ENCODE results near the gene IDE.
"Not testable (repeated sequence)": the region's sequence is repeated elsewhere in the genome, so short reads cannot be mapped to it uniquely, and the experiment has no call there.

IDE gene

DNA sequence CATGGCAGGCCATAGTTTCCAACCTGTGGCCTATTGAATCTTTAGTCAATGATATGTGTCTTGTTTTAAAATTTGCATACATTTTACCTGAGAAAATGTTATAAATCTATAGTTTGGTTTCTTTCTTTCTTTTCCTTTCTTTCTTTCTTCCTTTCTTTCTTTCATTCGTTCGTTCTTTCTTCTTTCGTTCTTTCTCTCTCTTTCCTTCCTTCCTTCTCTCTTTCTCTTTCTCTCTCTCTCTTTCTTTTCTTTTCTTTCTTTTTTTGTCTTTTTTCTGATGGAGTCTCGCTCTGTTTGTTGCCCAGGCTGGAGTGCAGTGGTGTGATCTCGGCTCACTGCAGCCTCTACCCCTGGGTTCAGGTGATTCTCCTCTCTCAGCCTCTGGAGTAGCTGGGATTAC lies 133.3 kb downstream of the IDE start:
- TF ChIP-seq, protein P1, sequence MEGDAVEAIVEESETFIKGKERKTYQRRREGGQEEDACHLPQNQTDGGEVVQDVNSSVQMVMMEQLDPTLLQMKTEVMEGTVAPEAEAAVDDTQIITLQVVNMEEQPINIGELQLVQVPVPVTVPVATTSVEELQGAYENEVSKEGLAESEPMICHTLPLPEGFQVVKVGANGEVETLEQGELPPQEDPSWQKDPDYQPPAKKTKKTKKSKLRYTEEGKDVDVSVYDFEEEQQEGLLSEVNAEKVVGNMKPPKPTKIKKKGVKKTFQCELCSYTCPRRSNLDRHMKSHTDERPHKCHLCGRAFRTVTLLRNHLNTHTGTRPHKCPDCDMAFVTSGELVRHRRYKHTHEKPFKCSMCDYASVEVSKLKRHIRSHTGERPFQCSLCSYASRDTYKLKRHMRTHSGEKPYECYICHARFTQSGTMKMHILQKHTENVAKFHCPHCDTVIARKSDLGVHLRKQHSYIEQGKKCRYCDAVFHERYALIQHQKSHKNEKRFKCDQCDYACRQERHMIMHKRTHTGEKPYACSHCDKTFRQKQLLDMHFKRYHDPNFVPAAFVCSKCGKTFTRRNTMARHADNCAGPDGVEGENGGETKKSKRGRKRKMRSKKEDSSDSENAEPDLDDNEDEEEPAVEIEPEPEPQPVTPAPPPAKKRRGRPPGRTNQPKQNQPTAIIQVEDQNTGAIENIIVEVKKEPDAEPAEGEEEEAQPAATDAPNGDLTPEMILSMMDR (IDR thresholded peaks at IDR 0.05), result no peak
- no peak overlapping the region for H3K4me3 ChIP-seq
- H3K27ac ChIP-seq, result no peak overlapping the region
- no peak for DNase-seq (ENCODE audit: low spot score)

DNA sequence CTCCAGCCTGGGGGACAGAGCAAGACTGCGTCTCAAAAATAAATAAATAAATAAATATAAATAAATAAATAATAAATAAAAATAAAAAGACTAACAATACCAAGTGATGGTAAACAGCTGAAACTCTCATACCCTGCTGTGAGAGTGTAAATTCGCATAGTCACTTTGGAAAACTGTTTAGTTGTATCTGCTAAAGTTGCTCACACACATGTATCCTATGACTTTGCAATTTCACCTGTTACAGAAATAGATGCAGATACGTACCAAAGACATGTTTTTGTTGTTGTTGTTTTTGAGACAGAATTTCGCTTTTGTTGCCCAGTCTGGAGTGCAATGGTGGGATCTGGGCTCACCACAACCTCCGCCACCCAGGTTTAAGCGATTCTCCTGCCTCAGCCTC lies 135.7 kb downstream of the IDE start:
- no peak overlapping the region for H3K27ac ChIP-seq
- no peak for DNase-seq (ENCODE audit: low spot score)
- no peak overlapping the region for H3K4me3 ChIP-seq
- TF ChIP-seq, protein P1 (IDR thresholded peaks at IDR 0.05), result no peak

DNA sequence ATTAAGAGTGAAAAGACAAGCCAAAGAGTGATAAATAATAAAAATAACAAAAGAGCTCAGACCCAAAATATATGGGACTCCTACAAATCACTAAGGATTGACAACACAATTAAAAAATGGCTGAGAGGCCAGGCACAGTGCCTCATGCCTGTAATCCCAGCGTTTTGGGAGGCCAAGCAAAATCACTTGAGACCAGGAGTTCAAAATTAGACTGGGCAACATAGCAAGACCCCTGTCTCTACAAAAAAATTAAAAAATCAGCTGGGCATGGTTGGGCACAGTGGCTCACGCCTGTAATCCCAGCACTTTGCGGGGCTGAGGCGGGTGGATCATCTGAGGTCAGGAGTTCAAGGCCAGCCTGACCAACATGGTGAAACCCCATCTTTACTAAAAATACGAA lies 137.3 kb downstream of the IDE start:
- Histone ChIP-seq H3K4me3 (no peak overlapping the region), H3K27ac (no peak overlapping the region)
- TF ChIP-seq, protein P1 (IDR thresholded peaks at IDR 0.05), result no peak
- no peak for DNase-seq (ENCODE audit: low spot score)

DNA sequence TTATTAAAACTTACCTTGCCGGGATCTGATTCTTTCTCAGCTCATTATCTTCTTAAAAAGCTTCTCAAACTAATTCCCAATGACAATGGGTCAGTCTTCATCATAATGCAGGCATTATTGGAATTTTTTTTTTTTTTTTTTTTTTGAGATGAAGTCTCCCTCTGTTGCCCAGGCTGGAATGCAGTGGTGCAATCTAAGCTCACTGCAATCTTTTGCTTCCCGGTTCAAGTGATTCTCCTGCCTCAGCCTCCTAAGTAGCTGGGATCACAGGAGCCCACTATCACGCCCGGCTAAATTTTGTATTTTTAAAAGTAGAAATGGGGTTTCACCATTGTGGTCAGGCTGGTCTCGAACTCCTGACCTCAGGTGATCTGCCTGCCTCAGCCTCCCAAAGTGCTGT lies 137.8 kb downstream of the IDE start:
- not testable (repeated sequence) for DNase-seq (ENCODE audit: low spot score); H3K4me3 ChIP-seq; H3K27ac ChIP-seq

DNA sequence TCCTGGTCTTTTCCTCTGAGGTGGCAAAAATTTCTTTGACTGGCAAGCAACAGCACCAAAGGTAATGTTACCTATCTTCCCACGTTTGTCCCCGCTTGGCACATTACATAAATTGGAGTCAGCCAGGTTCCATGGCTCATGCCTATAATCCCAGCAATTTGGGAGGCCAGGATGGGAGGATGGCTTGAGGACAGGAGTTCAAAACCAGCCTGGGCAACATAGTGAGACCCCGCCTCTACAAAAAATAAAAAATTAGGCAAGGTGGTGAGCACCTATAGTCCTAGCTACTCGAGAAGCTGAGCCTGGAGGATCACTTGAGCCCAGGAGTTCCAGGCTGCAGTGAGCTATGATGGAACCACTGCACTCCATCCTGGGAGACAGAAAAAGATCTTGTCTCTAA lies 139.5 kb downstream of the IDE start:
- Histone ChIP-seq H3K27ac (no peak overlapping the region), H3K4me3 (no peak overlapping the region)
- TF ChIP-seq, protein P1 (IDR thresholded peaks at IDR 0.05), result no peak
- DNase-seq (ENCODE audit: low spot score), result no peak

DNA sequence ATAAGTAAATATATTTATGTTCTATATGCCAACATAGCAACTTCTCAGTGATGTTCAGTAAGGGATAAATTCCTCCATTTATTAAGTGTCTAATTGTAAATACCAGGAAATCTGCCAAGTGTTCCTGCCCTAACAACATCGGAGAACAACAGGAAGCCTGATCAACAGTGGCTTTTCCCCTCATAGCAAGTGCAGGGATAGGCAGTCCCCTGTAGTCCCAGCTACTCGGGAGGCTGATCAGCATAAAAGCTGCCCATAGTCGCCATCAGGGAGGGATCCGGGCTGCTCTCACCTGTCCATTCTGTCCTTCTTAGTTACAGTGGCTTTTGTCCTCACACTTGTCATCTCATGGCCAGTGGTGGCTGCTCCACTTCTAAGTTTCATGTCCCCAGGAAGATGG lies 141.3 kb downstream of the IDE start:
- Histone ChIP-seq H3K4me3 (no peak overlapping the region), H3K27ac (no peak overlapping the region)

DNA sequence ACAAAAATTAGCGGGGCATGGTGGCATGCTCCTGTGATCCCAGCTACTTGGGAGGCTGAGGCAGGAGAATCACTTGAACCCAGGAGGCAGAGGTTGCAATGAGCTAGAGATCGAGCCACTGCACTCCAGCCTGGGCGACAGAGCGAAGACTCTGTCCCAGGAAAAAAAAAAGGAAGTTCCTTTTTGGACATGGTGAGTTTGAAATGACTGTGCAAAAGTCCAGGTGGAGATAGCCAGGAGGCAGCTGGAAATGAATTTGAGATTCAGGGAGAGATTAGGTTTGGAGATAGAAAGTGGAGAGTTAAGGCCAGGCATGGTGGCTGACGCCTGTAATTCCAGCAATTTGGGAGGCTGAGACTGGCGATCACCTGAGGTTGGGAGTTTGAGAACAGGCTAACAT lies 143.8 kb downstream of the IDE start:
- no peak for DNase-seq (ENCODE audit: low spot score)
- H3K27ac ChIP-seq, result no peak overlapping the region
- TF ChIP-seq, protein P1 (IDR thresholded peaks at IDR 0.05), result no peak
- no peak overlapping the region for H3K4me3 ChIP-seq

More for the DNA sequence above, 141.3 kb downstream of the IDE start:
- TF ChIP-seq, protein P1 (IDR thresholded peaks at IDR 0.05), result no peak
- no peak for DNase-seq (ENCODE audit: low spot score)

DNA sequence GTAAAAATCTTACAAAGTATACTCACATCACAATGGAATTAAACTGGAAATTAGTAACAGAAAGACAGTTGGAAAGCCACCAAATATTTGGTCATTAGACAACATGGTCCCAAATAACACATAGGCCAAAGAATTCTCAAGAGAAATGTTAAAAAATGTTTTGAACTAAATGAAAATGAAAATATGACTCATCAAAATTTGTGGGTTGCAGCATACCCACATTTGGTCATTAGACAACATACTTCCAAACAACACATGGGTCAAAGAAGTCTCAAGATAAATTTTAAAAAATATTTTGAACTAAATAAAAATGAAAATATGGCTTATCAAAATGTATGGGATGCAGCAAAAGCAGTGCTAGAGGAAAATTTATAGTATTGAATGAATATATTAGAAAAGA lies 152.3 kb downstream of the IDE start:
- TF ChIP-seq, protein P1 (IDR thresholded peaks at IDR 0.05), result no peak
- H3K27ac ChIP-seq, result no peak overlapping the region
- no peak overlapping the region for H3K4me3 ChIP-seq
- DNase-seq (ENCODE audit: low spot score), result no peak

Data from coronary artery (tissue), 2 donors.